IMR-90 (cell line): ENCODE data around the gene POLR2L. TPM values are rescaled to one million over a fixed set of nuclear protein-coding genes. Genes with fewer than 3 reads are reported as not detected.

Source experiments
- ATAC-seq: fragments of 200-7000 bp; cut with Tn5 transposase; 2 replicates; pipeline ENCODE4 v1.9.1; 2020; ENCODE audit warnings: low read depth, mild to moderate bottlenecking, moderate library complexity
- BruUV-seq: library from RNA; stranded (reverse); fragments of 400-500 nt; replicated peaks from 2 replicates; lab custom pipeline; 2021; lab: Mats Ljungman, UMichigan
- CTCF ChIA-PET: fragments of 300-600 bp; formaldehyde crosslinking; extraction: SDS; loops from one replicate; lab custom pipeline; 2021; ENCODE audit warnings: antibody characterized with exemption; lab: Yijun Ruan, JAX
- POLR2A ChIA-PET: fragments of 300-600 bp; sonication (Branson Sonifier 250); formaldehyde crosslinking; loops from one replicate; lab custom pipeline; 2022; ENCODE audit warnings: antibody characterized with exemption; ENCODE audit not compliant: unreplicated experiment; lab: Charles Lee
- DNase-seq: peaks from one replicate; pipeline ENCODE4 v3.0.0; 2013
- H2AFZ ChIP-seq: replicated peaks from 2 replicates; pipeline ENCODE3; 2013; ENCODE audit warnings: low read length, mild to moderate bottlenecking; ENCODE audit not compliant: poor library complexity
- H2AK5ac ChIP-seq: 2 replicates; pipeline ENCODE4 v1.6.1; 2013; ENCODE audit warnings: low read depth, low read length, inconsistent platforms
- H2AK9ac ChIP-seq: replicated peaks from 2 replicates; pipeline ENCODE3; 2013; ENCODE audit warnings: mild to moderate bottlenecking, low read depth, low read length, moderate library complexity; ENCODE audit not compliant: poor library complexity
- H2BK120ac ChIP-seq: 2 replicates; pipeline ENCODE4 v1.6.1; 2013; ENCODE audit warnings: low read depth, low read length, inconsistent platforms
- H2BK15ac ChIP-seq: 3 replicates; pipeline ENCODE4 v1.6.1; 2013; ENCODE audit warnings: low read depth, low read length, inconsistent platforms
- H2BK20ac ChIP-seq: 2 replicates; pipeline ENCODE4 v1.6.1; 2013; ENCODE audit warnings: low read depth, mild to moderate bottlenecking, inconsistent platforms, low read length, moderate library complexity
- H2BK5ac ChIP-seq: 2 replicates; pipeline ENCODE4 v1.6.1; 2013; ENCODE audit warnings: mild to moderate bottlenecking, low read depth, low read length, inconsistent platforms; ENCODE audit not compliant: poor library complexity, severe bottlenecking
- H3K14ac ChIP-seq: replicated peaks from 2 replicates; pipeline ENCODE4 v1.6.1; 2013; ENCODE audit warnings: low read depth, low read length, inconsistent platforms
- H3K18ac ChIP-seq: 2 replicates; pipeline ENCODE4 v1.6.1; 2013; ENCODE audit warnings: low read depth, low read length, control low read depth
- H3K23ac ChIP-seq: 2 replicates; pipeline ENCODE4 v1.6.1; 2013; ENCODE audit warnings: low read depth, low read length, inconsistent platforms
- H3K27ac ChIP-seq: 2 replicates; pipeline ENCODE4 v1.5.1; 2013; ENCODE audit warnings: mild to moderate bottlenecking, control low read depth, low read length; ENCODE audit not compliant: insufficient read depth
- H3K27me3 ChIP-seq: 2 replicates; pipeline ENCODE4 v1.6.1; 2013; ENCODE audit warnings: low read length; ENCODE audit not compliant: control insufficient read depth, insufficient read depth
- H3K36me3 ChIP-seq: 2 replicates; pipeline ENCODE4 v1.6.1; 2013; ENCODE audit warnings: low read length, mixed read lengths; ENCODE audit not compliant: control insufficient read depth, insufficient read depth
- H3K4ac ChIP-seq: 2 replicates; pipeline ENCODE4 v1.6.1; 2013; ENCODE audit warnings: low read depth, low read length, inconsistent platforms
- H3K4me1 ChIP-seq: 2 replicates; pipeline ENCODE4 v1.6.1; 2013; ENCODE audit warnings: low read length, mixed read lengths; ENCODE audit not compliant: control insufficient read depth, insufficient read depth
- H3K4me2 ChIP-seq: 2 replicates; pipeline ENCODE4 v1.6.1; 2013; ENCODE audit warnings: low read depth, mild to moderate bottlenecking, control low read depth, low read length, moderate library complexity
- H3K4me3 ChIP-seq: 2 replicates; pipeline ENCODE4 v1.5.1; 2013; ENCODE audit warnings: low read depth, mild to moderate bottlenecking, control low read depth, low read length, moderate library complexity; ENCODE audit not compliant: insufficient read depth
- H3K56ac ChIP-seq: 2 replicates; pipeline ENCODE4 v1.6.1; 2013; ENCODE audit warnings: low read length, inconsistent platforms; ENCODE audit not compliant: insufficient read depth; ENCODE audit errors: extremely low read depth
- H3K79me1 ChIP-seq, 2 experiments: 2 replicates each; pipeline ENCODE4 v1.6.1; 2013; ENCODE audit warnings: low read length in 2 of 2, inconsistent platforms in 1 of 2, low read depth in 1 of 2
- H3K9ac ChIP-seq: 2 replicates; pipeline ENCODE4 v1.6.1; 2013; ENCODE audit warnings: low read depth, low read length, control low read depth
- H3K9me1 ChIP-seq: 2 replicates; pipeline ENCODE4 v1.6.1; 2013; ENCODE audit warnings: low read length, inconsistent platforms; ENCODE audit not compliant: insufficient read depth
- H3K9me3 ChIP-seq: 2 replicates; pipeline ENCODE4 v1.6.1; 2013; ENCODE audit warnings: low read length; ENCODE audit not compliant: control insufficient read depth, insufficient read depth
- H4K20me1 ChIP-seq: 2 replicates; pipeline ENCODE4 v1.6.1; 2013; ENCODE audit warnings: low read length, inconsistent platforms; ENCODE audit not compliant: insufficient read depth
- H4K5ac ChIP-seq: 2 replicates; pipeline ENCODE4 v1.6.1; 2013; ENCODE audit warnings: mild to moderate bottlenecking, low read depth, low read length, control low read depth
- H4K8ac ChIP-seq, 2 experiments: 2 replicates each; pipeline ENCODE4 v1.6.1; 2013; ENCODE audit warnings: low read depth in 2 of 2, low read length in 2 of 2, control low read depth in 1 of 2, inconsistent platforms in 1 of 2
- H4K91ac ChIP-seq: 2 replicates; pipeline ENCODE4 v1.6.1; 2013; ENCODE audit warnings: low read depth, low read length, inconsistent platforms; ENCODE audit not compliant: insufficient read depth
- BHLHE40 ChIP-seq: fragments of 150-350 bp; IDR thresholded peaks from 2 replicates; pipeline ENCODE4 v1.6.1; 2016; ENCODE audit warnings: mild to moderate bottlenecking, low read depth, low read length
- CEBPB ChIP-seq: IDR thresholded peaks from 2 replicates; pipeline ENCODE4 v1.6.1; 2012; ENCODE audit warnings: low read depth, low read length, improper control_type of control experiment
- FOS ChIP-seq: fragments of 150-350 bp; IDR thresholded peaks from 2 replicates; pipeline ENCODE4 v1.6.1; 2016; ENCODE audit warnings: low read depth, low read length
- MAZ ChIP-seq: IDR thresholded peaks from 2 replicates; pipeline ENCODE4 v1.6.1; 2012; ENCODE audit warnings: low read depth, mild to moderate bottlenecking, low read length, improper control_type of control experiment, moderate library complexity, borderline replicate concordance
- NFE2L2 ChIP-seq: fragments of 150-350 bp; IDR thresholded peaks from 2 replicates; pipeline ENCODE4 v1.6.1; 2016; ENCODE audit warnings: low read depth, mild to moderate bottlenecking, low read length
- USF2 ChIP-seq: fragments of 150-350 bp; IDR thresholded peaks from 2 replicates; pipeline ENCODE4 v1.6.1; 2017; ENCODE audit warnings: mild to moderate bottlenecking, antibody characterized with exemption, low read length, low read depth
- WGBS, 2 experiments: methylation state at CpG; one replicate each; pipeline versions ENCODE4 v1.1.5 to v1.1.7; 2013; ENCODE audit warnings: missing lambda C conversion rate in 2 of 2; ENCODE audit not compliant: insufficient read length in 1 of 2; ENCODE audit errors: extremely low coverage in 2 of 2; 5-methylcytosine and 5-hydroxymethylcytosine counted together
- dilution Hi-C: fragments of 300-500 bp; cut with HindIII; formaldehyde crosslinking; loops from one replicate; pipeline ENCODE4 v1.14.3; 2018; ENCODE audit warnings: low sequenced_read_pairs; ENCODE audit not compliant: unreplicated experiment
- in situ Hi-C: fragments of 300-500 bp; cut with MboI; formaldehyde crosslinking; loops from 3 replicates; pipeline ENCODE4 v1.14.3; 2019; ENCODE audit warnings: low sequenced_read_pairs, inconsistent platforms, mixed read lengths
- intact Hi-C: fragments of 100-400 bp; cut with micrococcal nuclease; formaldehyde crosslinking; loops from 2 replicates; pipeline ENCODE4 v1.10.0; 2022
- polyA plus RNA-seq, 3 experiments: library from polyadenylated mRNA; depleted of rRNA; stranded (reverse); fragments of >200 nt; gene quantifications; 2 replicates each; pipeline ENCODE4 v1.2.3, GENCODE V29; 2012; ENCODE audit warnings: low replicate concordance in 1 of 3
- total RNA-seq: library from RNA; depleted of rRNA; stranded (reverse); fragments of >200 nt; gene quantifications from 2 replicates; pipeline ENCODE4 v1.2.3, GENCODE V29; 2012

Gene POLR2L
- total and polyA plus RNA-seq, 2 of the 4 experiments (the other 2 are of a cell fraction) = 44.4 to 416 TPM

GRCh38 chr11:826227-826621 lies 16.1 kb downstream of the POLR2L start:
- Histone ChIP-seq H3K23ac (no peak overlapping the region), H3K36me3 (peaks cover 30% of the 10 kb centered on the region), H3K4me1 (peaks cover 20% of the 10 kb centered on the region), H3K27ac (no peak overlapping the region), H2AK5ac (no peak overlapping the region), H4K8ac (no peak overlapping the region), H3K9ac (no peak overlapping the region), H4K5ac (no peak overlapping the region), H3K9me3 (no peaks in the 10 kb centered on the region), H3K9me1 (peaks cover 7% of the 10 kb centered on the region), H3K4ac (no peak overlapping the region), H3K4me3 (no peak overlapping the region), H3K79me1 (peaks cover 11 to 15% of the 10 kb centered on the region in 2 experiments), H3K4me2 (no peak overlapping the region), H4K91ac (no peak overlapping the region), H2AFZ (no peak overlapping the region), H2BK120ac (no peak overlapping the region), H2BK5ac (no peak overlapping the region), H2BK20ac (no peak overlapping the region), H2BK15ac (no peak overlapping the region), H3K14ac (no peak overlapping the region), H4K20me1 (peaks cover 29% of the 10 kb centered on the region), H3K56ac (no peak overlapping the region), H3K27me3 (peaks cover 6% of the 10 kb centered on the region; the same call in 1 of the 2 replicates), H3K18ac (no peak overlapping the region), H2AK9ac (no peak overlapping the region)
- DNase-seq (no peak), ATAC-seq (no peak)
- POLR2A ChIA-PET = no interaction called here
- CTCF ChIA-PET = no interaction called here
- in situ Hi-C loops = no loop called here
- no CpG with 5 or more reads among the region's 9 CpGs for WGBS, 2 experiments
- no peak for TF ChIP-seq FOS
- no peak for TF ChIP-seq BHLHE40
- no peak for TF ChIP-seq USF2
- TF ChIP-seq NFE2L2 = no peak
- TF ChIP-seq CEBPB = no peak
- TF ChIP-seq MAZ = no peak
- BruUV-seq = no TSS peak
- intact Hi-C loops = no loop called here
- dilution Hi-C loops = no loop called here
